WTC11 (cell line): ENCODE results near the gene CNTNAP2. TPM values are rescaled to one million over a fixed set of nuclear protein-coding genes. Genes with fewer than 3 reads are reported as not detected.

ENCODE experiments used
- ATAC-seq: fragments of 200-7000 bp; cut with Tn5 transposase; 2 replicates; pipeline ENCODE4 v1.10.0; 2021; ENCODE audit warnings: mild to moderate bottlenecking, moderate library complexity
- CTCF ChIA-PET: fragments of 300-600 bp; sonication (Branson Sonifier 250); formaldehyde crosslinking; loops from one replicate; lab custom pipeline; 2021; ENCODE audit warnings: antibody characterized with exemption; lab: Charles Lee
- POLR2A ChIA-PET: fragments of 350-600 bp; sonication (Branson Sonifier 250); formaldehyde crosslinking; loops from one replicate; lab custom pipeline; 2021; ENCODE audit warnings: antibody characterized with exemption; lab: Charles Lee
- DNase-seq: peaks from one replicate; pipeline ENCODE4 v3.0.0; 2021; ENCODE audit warnings: low spot score
- H3K27ac Mint-ChIP-seq: 2 replicates; pipeline ENCODE4 v1.8.0; 2021; ENCODE audit warnings: mixed read lengths
- H3K27me3 Mint-ChIP-seq: 2 replicates; pipeline ENCODE4 v1.8.0; 2021; ENCODE audit warnings: low read depth, mild to moderate bottlenecking, moderate library complexity, mixed read lengths
- H3K36me3 Mint-ChIP-seq: 2 replicates; pipeline ENCODE4 v1.8.0; 2021; ENCODE audit warnings: mixed read lengths
- H3K4me1 Mint-ChIP-seq: 2 replicates; pipeline ENCODE4 v1.8.0; 2022; ENCODE audit warnings: mixed read lengths
- H3K4me3 Mint-ChIP-seq: 2 replicates; pipeline ENCODE4 v1.8.0; 2021; ENCODE audit warnings: mild to moderate bottlenecking, moderate library complexity, mixed read lengths
- H3K9me3 Mint-ChIP-seq: 2 replicates; pipeline ENCODE4 v1.8.0; 2021; ENCODE audit warnings: mixed read lengths
- AFF4 ChIP-seq: sonication (generic); formaldehyde crosslinking; IDR thresholded peaks from 2 replicates; pipeline ENCODE4 v1.8.1; 2023; ENCODE audit warnings: mild to moderate bottlenecking, missing genetic modification reagents, borderline replicate concordance
- ARID4B ChIP-seq: sonication (generic); formaldehyde crosslinking; IDR thresholded peaks from 2 replicates; pipeline ENCODE4 v1.8.0; 2023; ENCODE audit warnings: missing genetic modification reagents, mild to moderate bottlenecking, borderline replicate concordance
- ATF1 ChIP-seq: sonication (generic); formaldehyde crosslinking; IDR thresholded peaks from 2 replicates; pipeline ENCODE4 v1.8.1; 2023; ENCODE audit warnings: mild to moderate bottlenecking, moderate library complexity, missing genetic modification reagents
- ATF2 ChIP-seq: sonication (generic); formaldehyde crosslinking; IDR thresholded peaks from 2 replicates; pipeline ENCODE4 v1.8.1; 2022; ENCODE audit warnings: low read depth, missing genetic modification reagents, borderline replicate concordance
- CBFB ChIP-seq: sonication (generic); formaldehyde crosslinking; IDR thresholded peaks from 2 replicates; pipeline ENCODE4 v1.8.1; 2022; ENCODE audit warnings: mild to moderate bottlenecking, low read depth, missing genetic modification reagents
- E2F1 ChIP-seq: sonication (generic); formaldehyde crosslinking; IDR thresholded peaks from 2 replicates; pipeline ENCODE4 v1.8.0; 2022; ENCODE audit warnings: mild to moderate bottlenecking, missing genetic modification reagents
- HMGXB4 ChIP-seq: sonication (generic); formaldehyde crosslinking; IDR thresholded peaks from 2 replicates; pipeline ENCODE4 v1.8.1; 2023; ENCODE audit warnings: mild to moderate bottlenecking, moderate library complexity, missing genetic modification reagents
- JAZF1 ChIP-seq: fragments of 250-450 bp; sonication (Bioruptor Pico); IDR thresholded peaks from 2 replicates; pipeline ENCODE4 v1.9.0; 2021; ENCODE audit warnings: moderate library complexity, mild to moderate bottlenecking, inconsistent platforms
- KAT7 ChIP-seq: sonication (generic); formaldehyde crosslinking; IDR thresholded peaks from 2 replicates; pipeline ENCODE4 v1.8.1; 2023; ENCODE audit warnings: missing genetic modification reagents, mild to moderate bottlenecking, borderline replicate concordance
- OVOL2 ChIP-seq: fragments of 250-450 bp; sonication (Bioruptor Pico); IDR thresholded peaks from 2 replicates; pipeline ENCODE4 v1.9.0; 2021; ENCODE audit warnings: mild to moderate bottlenecking, borderline replicate concordance
- SP1 ChIP-seq: sonication (generic); formaldehyde crosslinking; conservative IDR thresholded peaks from 2 replicates; pipeline ENCODE4 v1.8.1; 2022; ENCODE audit warnings: missing genetic modification reagents
- TEAD4 ChIP-seq: sonication (generic); formaldehyde crosslinking; IDR thresholded peaks from 2 replicates; pipeline ENCODE4 v1.8.0; 2022; ENCODE audit warnings: mild to moderate bottlenecking, missing genetic modification reagents
- ZNF219 ChIP-seq: sonication (generic); formaldehyde crosslinking; IDR thresholded peaks from 2 replicates; pipeline ENCODE4 v1.8.0; 2023; ENCODE audit warnings: missing genetic modification reagents, mild to moderate bottlenecking, borderline replicate concordance
- ZNF263 ChIP-seq: sonication (generic); formaldehyde crosslinking; IDR thresholded peaks from 2 replicates; pipeline ENCODE4 v1.8.1; 2022; ENCODE audit warnings: low read depth, mild to moderate bottlenecking, moderate library complexity, missing genetic modification reagents
- ZNF532 ChIP-seq: fragments of 250-450 bp; sonication (Bioruptor Pico); IDR thresholded peaks from 2 replicates; pipeline ENCODE4 v1.9.0; 2021; ENCODE audit warnings: mild to moderate bottlenecking, borderline replicate concordance
- total RNA-seq: library from RNA; stranded (reverse); gene quantifications from 3 replicates; pipeline ENCODE4 v1.2.3, GENCODE V29; 2021

CNTNAP2 gene
- total RNA-seq, 1 experiment from 2014 or later: 63.8 TPM

GRCh38 chr7:146366938-146367337, 250.3 kb downstream of the CNTNAP2 start (continued):
- TF ChIP-seq ARID4B (CRISPR knock-in tag) (no peak), JAZF1 (CRISPR knock-in tag) (no peak), ATF2 (CRISPR knock-in tag) (no peak), ZNF532 (CRISPR knock-in tag) (no peak)

GRCh38 chr7:146370171-146370570, 253.6 kb downstream of the CNTNAP2 start:
- CTCF ChIA-PET: no interaction called here
- DNase-seq: no peak
- no peaks in the 10 kb centered on the region for H3K27me3 Mint-ChIP-seq
- no peaks in the 10 kb centered on the region for H3K4me1 Mint-ChIP-seq
- no peaks in the 10 kb centered on the region for H3K36me3 Mint-ChIP-seq
- no peak overlapping the region for H3K4me3 Mint-ChIP-seq
- ATAC-seq: no peak
- POLR2A ChIA-PET: no interaction called here
- no peak for TF ChIP-seq ZNF263
- TF ChIP-seq TEAD4 (CRISPR knock-in tag): no peak
- no peak for TF ChIP-seq OVOL2 (CRISPR knock-in tag)
- no peak for TF ChIP-seq HMGXB4
- TF ChIP-seq KAT7 (CRISPR knock-in tag): no peak
- no peak for TF ChIP-seq ATF2 (CRISPR knock-in tag)
- no peak for TF ChIP-seq AFF4 (CRISPR knock-in tag)
- no peak for TF ChIP-seq ATF1
- TF ChIP-seq CBFB (CRISPR knock-in tag): no peak
- no peak for TF ChIP-seq ZNF219 (CRISPR knock-in tag)
- no peak for TF ChIP-seq SP1 (CRISPR knock-in tag)
- no peak for TF ChIP-seq E2F1 (CRISPR knock-in tag)
- H3K9me3 Mint-ChIP-seq: no peaks in the 10 kb centered on the region
- no peak overlapping the region for H3K27ac Mint-ChIP-seq
